T-helper 2 cell treated with Interferon-gamma antibody and Interleukin-4, amounts not matched to agents 100 ng/mL and 5 ng/mL, for 36 hours (primary cell): ENCODE results near the gene MEPE. TPM values are rescaled to one million over a fixed set of nuclear protein-coding genes. Genes with fewer than 3 reads are reported as not detected.

Experiments used
- intact Hi-C: fragments of 100-400 bp; cut with micrococcal nuclease; formaldehyde crosslinking; loops from one replicate; pipeline ENCODE4 v1.15.1; 2023
- total RNA-seq: library from RNA; stranded (reverse); gene quantifications from 2 replicates; pipeline ENCODE4 v1.2.3, GENCODE V29; 2022

The MEPE gene
- total RNA-seq, 1 donor from 2014 or later = not detected

DNA sequence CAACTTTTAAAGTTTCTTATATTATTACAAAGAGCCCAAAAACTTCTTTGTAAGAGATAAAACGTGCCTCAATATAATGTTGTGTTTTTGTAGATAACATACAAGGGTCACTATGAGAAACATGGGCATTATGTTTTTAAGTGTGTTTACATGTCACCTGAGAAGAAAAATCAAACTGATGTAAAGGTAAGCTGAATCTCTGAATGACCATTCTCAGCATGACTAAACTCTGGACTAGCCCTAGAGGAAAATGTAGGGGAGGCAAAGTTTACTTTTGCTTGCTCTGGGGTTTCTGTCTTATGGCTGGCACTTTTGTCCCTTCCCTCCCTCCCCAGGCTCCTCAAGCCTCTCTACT, 6.8 kb downstream of the MEPE start:
- intact Hi-C loops = loop anchor here (2.0 kb wide), 2 partner anchors 161 to 295 kb away; no protein-coding TSS in a partner anchor

GRCh38 chr4:87840149-87840548, 7.4 kb downstream of the MEPE start:
- intact Hi-C loops = loop anchor here (10.0 kb wide), 1 partner anchor 465 kb away; no protein-coding TSS in a partner anchor

GRCh38 chr4:87843936-87844335, 11.2 kb downstream of the MEPE start:
- intact Hi-C loops = loop anchor here (10.0 kb wide), 1 partner anchor 469 kb away; no protein-coding TSS in a partner anchor

- intact Hi-C loops = loop anchor here (10.0 kb wide), 1 partner anchor 470 kb away; no protein-coding TSS in a partner anchor
These were observed 11.7 kb downstream of the MEPE start for GRCh38 chr4:87844452-87844851.

GRCh38 chr4:87846226-87846625, 13.5 kb downstream of the MEPE start:
- intact Hi-C loops = loop anchor here (10.0 kb wide), 1 partner anchor 471 kb away; no protein-coding TSS in a partner anchor

DNA sequence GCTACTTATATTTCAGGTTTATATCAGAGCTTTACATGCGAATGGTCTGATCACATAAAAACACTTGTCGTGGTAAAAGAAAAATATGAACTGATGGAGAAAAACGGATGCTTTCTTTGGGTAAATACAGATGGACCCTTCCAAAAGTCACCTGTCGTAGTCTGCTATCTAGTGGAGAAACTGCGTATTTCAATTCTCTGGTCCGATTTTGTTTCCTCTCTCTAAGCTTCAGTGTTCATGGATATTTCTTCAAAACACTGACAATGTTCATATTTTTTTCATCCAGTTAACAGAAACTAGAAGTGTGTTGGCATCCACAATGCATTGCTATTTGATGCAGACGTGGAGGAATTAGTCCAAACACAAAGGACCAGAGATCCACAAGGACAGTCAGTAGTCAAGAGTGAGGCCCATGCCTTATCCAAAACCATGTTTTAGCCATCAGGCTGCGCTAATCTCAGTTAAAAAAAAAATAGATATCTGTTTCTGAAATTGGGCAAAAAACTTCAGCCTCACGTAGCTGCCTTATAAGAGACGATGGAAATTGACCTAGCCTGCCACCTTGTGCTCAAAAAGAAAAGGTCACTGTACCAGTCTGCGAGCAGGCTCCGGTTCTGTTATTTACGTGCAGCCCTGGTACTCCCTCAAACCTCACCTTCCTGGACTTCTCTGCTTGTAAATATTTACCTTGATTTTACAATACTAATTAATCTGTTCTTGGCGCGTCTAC, 16.0 kb downstream of the MEPE start:
- intact Hi-C loops = loop anchor here (1.0 to 10.0 kb wide), 4 partner anchors 170 to 474 kb away; no protein-coding TSS in a partner anchor

GRCh38 chr4:87849612-87850011, 16.8 kb downstream of the MEPE start:
- intact Hi-C loops = loop anchor here (1.0 to 10.0 kb wide), 5 partner anchors 171 to 668 kb away; no protein-coding TSS in a partner anchor

- intact Hi-C loops = loop anchor here (5.0 kb wide), 1 partner anchor 666 kb away; no protein-coding TSS in a partner anchor
These were observed 18.6 kb downstream of the MEPE start for GRCh38 chr4:87851332-87851731.

GRCh38 chr4:87851953-87852352, 19.2 kb downstream of the MEPE start:
- intact Hi-C loops = loop anchor here (5.0 kb wide), 1 partner anchor 665 kb away; no protein-coding TSS in a partner anchor

- intact Hi-C loops = loop anchor here (1.0 to 5.0 kb wide), 3 partner anchors 120 to 664 kb away; no protein-coding TSS in a partner anchor
These were observed 20.3 kb downstream of the MEPE start for GRCh38 chr4:87853108-87853507.

GRCh38 chr4:87853891-87854290, 21.1 kb downstream of the MEPE start:
- intact Hi-C loops = loop anchor here (1.0 to 5.0 kb wide), 3 partner anchors 119 to 663 kb away; no protein-coding TSS in a partner anchor

DNA sequence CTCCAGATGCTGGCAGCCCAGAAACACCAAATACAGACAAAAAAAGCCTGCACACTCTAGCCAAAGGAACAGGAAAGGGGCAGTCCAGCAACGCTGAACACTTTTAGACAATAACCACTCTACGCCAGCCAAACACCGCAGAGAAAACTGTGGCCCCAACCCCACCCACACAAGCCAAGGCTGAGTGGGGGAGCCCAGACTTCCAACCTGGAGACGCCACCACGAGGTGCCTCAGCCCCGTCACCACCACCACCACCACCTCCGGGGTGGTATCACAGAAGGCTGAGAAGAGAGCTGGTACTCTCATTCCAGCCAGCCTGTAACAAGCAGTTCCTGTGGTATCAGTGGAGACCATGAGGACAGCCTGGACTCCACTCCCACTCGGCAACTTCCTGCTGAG, 22.8 kb downstream of the MEPE start:
- intact Hi-C loops = no loop called here

- intact Hi-C loops = no loop called here
These were observed 24.0 kb downstream of the MEPE start for GRCh38 chr4:87856816-87857215.

GRCh38 chr4:87857789-87858188, 25.0 kb downstream of the MEPE start:
- intact Hi-C loops = no loop called here

DNA sequence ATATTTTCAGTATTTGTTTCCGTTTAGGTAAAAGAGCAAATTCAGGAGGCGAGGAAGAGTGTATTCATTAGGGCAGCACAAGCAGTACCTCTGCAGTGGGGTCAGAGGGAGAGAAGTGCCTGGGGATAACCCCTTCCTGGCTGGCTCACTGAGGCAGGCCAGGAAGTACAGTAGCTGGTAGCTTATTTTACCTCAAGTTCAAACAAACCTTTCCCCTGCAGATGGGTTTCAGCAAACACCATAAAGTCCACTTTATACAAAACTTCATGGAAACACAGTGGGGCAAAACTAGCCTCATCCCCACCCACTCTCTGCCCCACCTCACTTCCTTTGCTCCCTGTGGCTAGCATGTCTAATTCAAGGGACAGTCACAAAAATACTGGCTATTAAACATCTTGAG, 29.5 kb downstream of the MEPE start:
- intact Hi-C loops = no loop called here

GRCh38 chr4:87863486-87863885, 30.7 kb downstream of the MEPE start:
- intact Hi-C loops = no loop called here

DNA sequence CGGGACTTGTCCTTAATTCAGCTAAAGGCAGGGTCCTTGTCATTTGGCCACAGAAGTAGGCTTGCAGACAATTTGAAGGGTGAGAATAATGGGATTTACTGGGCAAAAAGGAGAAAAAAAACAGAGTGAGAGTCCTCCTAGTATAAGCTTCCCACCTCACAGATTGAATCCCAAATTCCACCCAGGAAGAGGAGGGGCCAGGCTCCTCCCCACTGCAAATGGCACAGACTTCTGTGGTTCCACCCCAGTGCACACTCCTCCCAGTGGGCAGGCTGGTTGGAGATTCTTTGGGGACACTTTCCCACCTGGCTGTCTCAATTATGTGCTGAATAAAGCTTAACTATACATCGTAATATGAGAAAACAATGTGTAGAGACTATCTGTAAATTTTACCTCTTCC, 31.6 kb downstream of the MEPE start:
- intact Hi-C loops = no loop called here

DNA sequence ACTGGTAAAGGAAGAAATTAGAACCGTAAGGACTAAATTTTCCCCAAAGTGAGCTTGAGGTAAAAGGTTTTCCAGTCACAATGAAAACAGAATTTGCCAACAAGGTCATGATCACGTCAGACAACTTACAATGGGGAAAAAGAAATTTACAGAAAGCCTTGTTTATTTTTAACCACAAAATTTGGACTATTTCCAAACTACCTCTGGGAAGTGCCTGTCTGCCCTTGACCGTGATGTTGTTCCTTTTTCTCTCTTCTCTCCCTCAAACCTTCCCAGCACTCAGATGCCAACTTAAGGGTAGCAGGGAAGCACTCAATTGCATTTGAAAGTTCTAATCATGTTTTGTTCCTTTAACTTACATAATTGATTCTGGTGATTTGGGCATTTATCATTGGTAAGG, 32.5 kb downstream of the MEPE start:
- intact Hi-C loops = no loop called here

GRCh38 chr4:87865960-87866598, 33.3 kb downstream of the MEPE start:
- intact Hi-C loops = no loop called here

DNA sequence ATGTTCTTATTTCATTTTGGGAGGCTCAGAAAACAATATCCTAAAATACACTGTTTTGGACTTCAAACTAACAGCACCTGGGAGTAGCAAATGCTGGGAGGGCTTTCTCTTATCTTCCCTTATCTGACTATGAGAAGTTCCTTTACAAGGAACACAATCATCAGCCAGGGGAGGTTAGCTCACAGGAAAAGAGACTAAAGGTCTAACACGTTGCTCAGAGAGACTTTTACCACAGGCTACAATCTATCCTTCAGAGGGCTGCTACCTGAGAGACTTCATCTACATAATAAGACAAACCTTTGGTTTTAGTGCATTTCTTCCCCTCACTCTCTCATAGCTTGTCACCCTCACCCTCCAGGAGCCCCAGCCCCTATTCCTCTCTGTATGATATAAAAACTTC, 35.8 kb downstream of the MEPE start:
- intact Hi-C loops = no loop called here

DNA sequence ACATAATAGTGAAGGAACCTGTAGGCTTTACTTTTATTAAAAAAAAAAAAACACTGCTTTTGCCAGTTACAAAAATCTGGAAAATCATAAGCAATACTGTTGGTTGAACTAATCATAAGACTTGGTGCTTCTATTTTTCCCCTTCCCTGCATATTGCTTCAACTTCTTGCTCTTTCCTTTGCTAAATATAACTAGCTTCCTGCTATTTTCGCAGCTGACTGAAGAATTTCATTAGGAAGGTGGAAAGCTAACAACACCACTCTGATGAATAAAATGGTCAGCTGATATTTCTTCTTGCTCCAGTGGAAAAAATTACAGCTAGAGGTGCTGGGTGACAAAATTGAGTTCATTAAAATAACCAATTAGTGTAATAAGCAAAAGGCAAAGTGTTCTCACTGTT, 39.3 kb downstream of the MEPE start:
- intact Hi-C loops = no loop called here

DNA sequence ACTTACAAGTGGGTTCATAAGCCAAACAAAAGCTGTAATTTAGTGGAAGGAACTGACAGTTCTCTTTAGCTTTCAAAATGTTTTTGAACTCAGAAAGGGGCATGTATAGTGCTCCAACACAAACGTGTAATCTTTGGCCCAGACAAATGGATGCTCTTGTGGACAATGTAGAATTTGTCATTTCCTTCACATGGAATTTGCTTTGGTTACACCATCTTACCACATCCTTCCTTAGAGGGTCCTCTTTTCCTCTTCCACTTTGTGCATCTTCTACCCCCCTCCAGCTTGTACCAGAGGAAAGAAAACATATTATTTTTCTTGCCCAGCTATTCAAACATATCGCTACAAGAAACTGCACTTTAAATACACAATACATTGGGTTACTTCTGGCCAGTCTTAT, 42.4 kb downstream of the MEPE start:
- intact Hi-C loops = no loop called here
